ENCODE results near the gene UQCC3. TPM values are rescaled to one million over a fixed set of nuclear protein-coding genes. Genes with fewer than 3 reads are reported as not detected.
"Not testable (repeated sequence)": the region's sequence is repeated elsewhere in the genome, so short reads cannot be mapped to it uniquely, and the experiment has no call there.

The UQCC3 gene
- total and polyA plus RNA-seq, 7 donors = 4.9 to 19.8 (median 9.7) TPM

DNA sequence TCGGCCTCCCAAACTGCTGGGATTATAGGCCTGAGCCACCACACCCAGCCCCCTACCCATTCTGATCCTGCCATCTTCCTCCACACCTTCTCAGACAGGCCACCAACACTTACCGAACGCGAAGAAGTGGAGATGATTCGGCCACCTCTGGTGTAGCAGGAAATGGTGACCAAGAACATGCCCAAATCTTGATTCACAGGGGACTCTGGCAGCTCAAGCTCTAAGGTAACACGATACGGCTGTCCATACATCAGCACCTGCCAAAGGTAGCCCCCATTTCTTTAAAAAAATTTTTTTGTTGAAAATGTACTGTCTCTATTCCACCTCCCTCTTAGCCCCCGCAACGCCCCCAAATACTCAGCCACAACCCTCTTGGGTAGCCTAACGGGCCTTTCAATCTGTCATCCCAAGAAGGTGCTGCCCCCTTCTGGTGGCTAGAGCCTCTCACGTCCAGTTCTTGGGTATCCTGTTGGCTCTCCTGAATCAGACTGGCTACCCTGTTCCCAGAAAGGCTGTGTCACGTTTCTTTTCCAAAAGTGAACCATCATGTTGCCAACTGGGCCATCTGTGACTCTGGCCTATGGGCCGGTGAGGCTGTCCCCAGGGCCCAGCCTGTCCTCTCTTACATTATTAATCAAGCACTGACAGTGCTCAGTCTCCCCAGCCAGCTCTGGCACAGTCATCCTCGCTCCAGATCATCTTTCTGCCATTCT lies 23.1 kb downstream of the UQCC3 start:
- no peaks in the 10 kb centered on the region for H3K9me3 ChIP-seq
- intact Hi-C loops (cut with DNase I) = loop anchor here (2.0 kb wide), 1 partner anchor 314 kb away; no protein-coding TSS in a partner anchor
- no peaks in the 10 kb centered on the region for H3K27me3 ChIP-seq
- H3K27ac ChIP-seq = peak overlapping the region in 1 of 4 donors; percentile 15
- H3K4me1 ChIP-seq = peaks cover 0 to 18% (median 14%) of the 10 kb centered on the region in 4 donors
- DNase-seq = peak; percentile 91
- peaks cover 0 to 37% (median 17%) of the 10 kb centered on the region in 4 donors for H3K36me3 ChIP-seq
- WGBS, 2 donors = 50 to 55% methylated on average over 14 of the region's 14 CpGs
- no peak overlapping the region for H3K4me3 ChIP-seq
- TF ChIP-seq, protein P1, sequence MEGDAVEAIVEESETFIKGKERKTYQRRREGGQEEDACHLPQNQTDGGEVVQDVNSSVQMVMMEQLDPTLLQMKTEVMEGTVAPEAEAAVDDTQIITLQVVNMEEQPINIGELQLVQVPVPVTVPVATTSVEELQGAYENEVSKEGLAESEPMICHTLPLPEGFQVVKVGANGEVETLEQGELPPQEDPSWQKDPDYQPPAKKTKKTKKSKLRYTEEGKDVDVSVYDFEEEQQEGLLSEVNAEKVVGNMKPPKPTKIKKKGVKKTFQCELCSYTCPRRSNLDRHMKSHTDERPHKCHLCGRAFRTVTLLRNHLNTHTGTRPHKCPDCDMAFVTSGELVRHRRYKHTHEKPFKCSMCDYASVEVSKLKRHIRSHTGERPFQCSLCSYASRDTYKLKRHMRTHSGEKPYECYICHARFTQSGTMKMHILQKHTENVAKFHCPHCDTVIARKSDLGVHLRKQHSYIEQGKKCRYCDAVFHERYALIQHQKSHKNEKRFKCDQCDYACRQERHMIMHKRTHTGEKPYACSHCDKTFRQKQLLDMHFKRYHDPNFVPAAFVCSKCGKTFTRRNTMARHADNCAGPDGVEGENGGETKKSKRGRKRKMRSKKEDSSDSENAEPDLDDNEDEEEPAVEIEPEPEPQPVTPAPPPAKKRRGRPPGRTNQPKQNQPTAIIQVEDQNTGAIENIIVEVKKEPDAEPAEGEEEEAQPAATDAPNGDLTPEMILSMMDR (IDR thresholded peaks at IDR 0.05) = peak; percentile 39 to 80 (median 60)
- TF ChIP-seq EP300 (IDR thresholded peaks at IDR 0.05) = no peak

DNA sequence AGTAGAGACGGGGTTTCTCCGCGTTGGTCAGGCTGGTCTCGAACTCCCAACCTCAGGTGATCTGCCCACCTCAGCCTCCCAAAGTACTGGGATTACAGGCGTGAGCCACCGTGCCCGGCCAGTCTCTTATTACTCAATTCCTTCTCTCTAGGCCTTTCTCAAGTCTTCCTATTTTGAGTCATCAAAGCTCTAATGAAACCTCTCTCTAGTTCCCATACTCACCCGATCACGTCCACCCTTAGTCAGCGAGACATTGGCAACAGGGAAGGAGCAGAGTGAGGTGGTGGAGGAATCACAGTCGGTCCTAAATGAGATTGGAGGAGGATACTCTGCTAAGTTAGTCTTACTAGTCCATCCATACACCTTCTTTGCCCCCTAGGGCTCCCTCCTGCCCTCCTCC lies 30.8 kb downstream of the UQCC3 start:
- Histone ChIP-seq H3K4me1 (peaks cover 0 to 21% (median 18%) of the 10 kb centered on the region in 4 donors), H3K9me3 (no peaks in the 10 kb centered on the region), H3K4me3 (no peak overlapping the region), H3K36me3 (peaks cover 0 to 20% (median 0%) of the 10 kb centered on the region in 4 donors), H3K27ac (no peak overlapping the region), H3K27me3 (no peaks in the 10 kb centered on the region)
- no peak for DNase-seq
- intact Hi-C loops (cut with DNase I) = no loop called here
- 89 to 90% methylated on average over 11 of the region's 11 CpGs for WGBS, 2 donors
- TF ChIP-seq EP300 (IDR thresholded peaks at IDR 0.05) (no peak), POLR2AphosphoS5 (IDR thresholded peaks at IDR 0.05) (no peak), POLR2A (IDR thresholded peaks at IDR 0.05) (no peak)
- TF ChIP-seq, protein P1 (IDR thresholded peaks at IDR 0.05) = no peak

DNA sequence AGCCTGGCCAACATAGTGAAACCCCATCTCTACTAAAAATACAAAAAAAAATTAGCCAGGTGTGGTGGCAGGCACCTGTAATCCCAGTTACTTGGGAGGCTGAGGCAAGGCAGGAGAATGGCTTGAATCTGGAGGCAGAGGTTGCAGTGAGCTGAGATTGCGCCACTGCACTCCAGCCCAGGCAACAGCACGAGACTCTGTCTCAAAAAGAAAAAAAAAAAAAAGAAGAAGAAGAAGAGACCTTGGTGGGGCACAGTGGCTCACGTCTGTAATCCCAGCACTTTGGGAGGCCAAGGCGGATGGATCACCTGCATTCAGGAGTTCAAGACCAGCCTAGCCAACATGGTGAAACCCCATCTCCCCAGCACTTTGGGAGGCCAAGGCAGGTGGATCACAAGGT lies 32.4 kb downstream of the UQCC3 start:
- DNase-seq; H3K27me3 ChIP-seq; H3K9me3 ChIP-seq; intact Hi-C loops (cut with DNase I); H3K4me3 ChIP-seq; H3K27ac ChIP-seq: not testable (repeated sequence)
- Histone ChIP-seq H3K4me1 (peaks cover 0 to 31% (median 26%) of the 10 kb centered on the region in 4 donors), H3K36me3 (peaks cover 0 to 20% (median 0%) of the 10 kb centered on the region in 4 donors)
- 84 to 93% methylated on average over 4 of the region's 4 CpGs for WGBS, 2 donors

DNA sequence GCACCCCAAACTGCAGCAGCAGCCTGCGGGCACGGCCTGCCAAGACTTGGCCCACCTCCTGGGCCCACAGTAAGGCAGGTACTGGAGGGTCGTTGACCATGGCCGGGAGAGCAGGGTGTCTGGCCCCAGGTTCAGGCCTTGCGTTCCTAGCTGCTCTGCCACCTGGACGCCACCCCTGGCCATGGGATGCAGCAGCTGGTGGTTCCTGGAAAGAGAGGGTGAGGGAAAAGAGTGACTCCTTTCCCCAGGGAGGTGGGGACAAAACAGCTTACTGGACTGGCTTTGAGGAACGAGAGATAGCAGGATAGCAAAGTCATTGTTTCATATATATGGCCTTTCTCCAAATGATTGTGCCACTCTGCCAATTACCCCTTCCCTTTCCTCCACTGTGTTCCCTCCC lies 33.9 kb downstream of the UQCC3 start:
- peaks cover 0 to 37% (median 33%) of the 10 kb centered on the region in 4 donors for H3K4me1 ChIP-seq
- 24 to 64% methylated on average over 7 of the region's 7 CpGs for WGBS, 2 donors
- H3K4me3 ChIP-seq = peak overlapping the region in 3 of 4 donors; percentile 49 to 73 (median 66)
- H3K9me3 ChIP-seq = no peaks in the 10 kb centered on the region
- DNase-seq = no peak
- peaks cover 0 to 19% (median 0%) of the 10 kb centered on the region in 4 donors for H3K36me3 ChIP-seq
- no peaks in the 10 kb centered on the region for H3K27me3 ChIP-seq
- TF ChIP-seq EP300 (IDR thresholded peaks at IDR 0.05) (no peak), POLR2AphosphoS5 (IDR thresholded peaks at IDR 0.05) (no peak), POLR2A (IDR thresholded peaks at IDR 0.05) (no peak)
- TF ChIP-seq, protein P1 (IDR thresholded peaks at IDR 0.05) = no peak
- intact Hi-C loops (cut with DNase I) = loop anchor here (5.0 kb wide), 3 partner anchors 38 to 93 kb away; partner anchors contain the start of genes C11orf98, CSKMT, EML3 and INTS5
- H3K27ac ChIP-seq = peak overlapping the region; percentile 81 to 88 (median 86)

Measured in sigmoid colon (tissue), 7 donors.